Right atrium auricular region (tissue), 2 donors: ENCODE measurements around the gene SAFB2. TPM values are rescaled to one million over a fixed set of nuclear protein-coding genes. Genes with fewer than 3 reads are reported as not detected.
A peak's percentile ranks its signal among the peaks of the same experiment; 100 is the strongest.

Experiments
- DNase-seq: peaks from one replicate; pipeline ENCODE4 v3.0.0-alpha.2; 2019; ENCODE audit warnings: low spot score
- H3K27ac ChIP-seq, 2 donors: fragments of 200-600 bp; sonication (generic); 1 replicate in 1 of 2; 2 replicates in 1 of 2; pipeline ENCODE4 v1.5.1; 2016 to 2019
- H3K27me3 ChIP-seq, 2 donors: fragments of 200-600 bp; sonication (generic); one replicate each; pipeline versions ENCODE4 v1.5.1 to v1.6.0; 2017 to 2019
- H3K36me3 ChIP-seq: fragments of 200-600 bp; sonication (generic); one replicate; pipeline ENCODE4 v1.5.1; 2016
- H3K4me1 ChIP-seq, 2 donors: fragments of 200-600 bp; sonication (generic); one replicate each; pipeline versions ENCODE4 v1.5.1 to v1.6.0; 2017 to 2019
- H3K4me3 ChIP-seq, 2 donors: fragments of 200-600 bp; sonication (generic); 1 replicate in 1 of 2; 2 replicates in 1 of 2; pipeline ENCODE4 v1.5.1; 2017 to 2019; ENCODE audit warnings: mild to moderate bottlenecking in 1 of 2, moderate library complexity in 1 of 2
- H3K9me3 ChIP-seq, 2 donors: fragments of 200-600 bp; sonication (generic); one replicate each; pipeline ENCODE4 v1.5.1; 2019
- CTCF ChIP-seq, 2 donors: fragments of 200-600 bp; sonication (generic); IDR thresholded peaks; one replicate each; pipeline ENCODE4 v1.5.1; 2019; ENCODE audit warnings: antibody characterized with exemption in 2 of 2
- total RNA-seq, 2 donors: library from RNA; depleted of rRNA; stranded (reverse); fragments of >200 nt; gene quantifications; one replicate each; pipeline ENCODE4 v1.1.0, GENCODE V29; 2016

The SAFB2 gene
- total RNA-seq, 2 donors from 2014 or later: 16.1 to 26.6 TPM

DNA sequence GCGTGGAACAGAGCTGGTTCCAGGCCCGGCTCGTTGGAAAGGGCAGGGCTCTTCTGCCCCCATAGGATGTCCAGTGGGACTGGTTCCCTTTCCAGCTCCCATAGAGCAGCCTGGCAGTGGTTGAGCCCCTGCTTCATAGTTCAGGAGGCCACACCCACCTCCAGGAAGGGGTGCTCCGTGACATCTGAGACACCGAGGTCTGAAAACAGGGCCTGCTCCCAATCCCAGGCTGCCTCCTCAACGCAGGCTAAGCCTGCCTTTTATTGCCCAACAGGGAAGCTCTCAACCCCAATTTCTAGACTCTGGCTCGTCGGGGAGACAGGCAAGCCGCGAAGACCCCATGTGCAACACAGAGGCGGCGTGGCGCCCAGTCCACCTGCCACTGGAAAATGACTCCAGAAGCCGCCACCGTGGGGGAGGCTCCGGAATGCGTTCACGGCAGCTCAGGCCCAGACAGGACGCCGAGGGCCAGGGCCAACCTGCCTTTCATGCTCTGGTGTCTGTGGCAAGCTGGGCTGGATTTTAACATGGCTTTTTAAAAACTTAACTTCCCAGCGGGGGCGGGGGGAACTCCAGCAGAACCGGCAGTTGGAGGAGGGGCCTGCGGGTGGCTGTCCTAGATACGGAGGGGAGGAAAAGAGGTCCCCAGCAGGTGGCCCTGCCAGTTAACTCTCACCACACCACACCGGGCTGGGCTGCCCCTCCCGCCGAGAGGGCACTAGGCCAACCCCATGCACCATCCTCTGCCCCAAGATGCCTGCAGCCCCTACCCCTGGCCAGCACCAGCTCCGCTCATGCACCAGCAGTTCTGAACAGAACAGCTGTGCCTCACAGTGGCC, 36.9 kb downstream of the SAFB2 start:
- no peaks in the 10 kb centered on the region for H3K27me3 ChIP-seq
- H3K4me1 ChIP-seq: peaks cover 0 to 41% of the 10 kb centered on the region in 2 donors
- DNase-seq: peak; percentile 60
- peaks cover 56% of the 10 kb centered on the region for H3K36me3 ChIP-seq
- no peak for TF ChIP-seq CTCF (IDR thresholded peaks at IDR 0.05)
- H3K9me3 ChIP-seq: no peaks in the 10 kb centered on the region
- H3K4me3 ChIP-seq: no peak overlapping the region
- peak overlapping the region; percentile 49 for H3K27ac ChIP-seq

DNA sequence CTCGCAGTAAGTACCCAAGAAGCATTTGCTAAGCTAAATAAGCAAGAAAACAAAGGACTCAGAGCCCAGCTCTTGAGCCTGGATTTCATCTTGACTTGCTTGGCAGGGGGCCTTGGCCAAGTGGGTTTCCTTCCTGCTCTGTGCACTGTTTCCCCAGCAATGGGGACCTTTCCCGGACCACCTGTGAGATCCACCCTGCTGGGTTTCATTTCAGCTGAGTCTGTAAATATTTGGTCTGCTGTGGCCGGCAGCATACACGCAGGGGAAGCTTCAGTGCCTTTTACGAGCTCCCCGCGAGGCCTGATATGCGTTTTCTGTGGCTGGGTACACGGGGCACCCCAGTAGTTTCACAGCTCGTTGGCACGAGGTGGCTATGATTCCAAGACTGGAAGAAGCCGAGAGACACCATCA, 42.4 kb downstream of the SAFB2 start:
- Histone ChIP-seq H3K27me3 (no peaks in the 10 kb centered on the region), H3K9me3 (no peaks in the 10 kb centered on the region), H3K27ac (no peak overlapping the region), H3K4me3 (no peak overlapping the region), H3K36me3 (peaks cover 11% of the 10 kb centered on the region), H3K4me1 (peaks cover 0 to 10% of the 10 kb centered on the region in 2 donors)
- DNase-seq: no peak
- TF ChIP-seq CTCF (IDR thresholded peaks at IDR 0.05): no peak

DNA sequence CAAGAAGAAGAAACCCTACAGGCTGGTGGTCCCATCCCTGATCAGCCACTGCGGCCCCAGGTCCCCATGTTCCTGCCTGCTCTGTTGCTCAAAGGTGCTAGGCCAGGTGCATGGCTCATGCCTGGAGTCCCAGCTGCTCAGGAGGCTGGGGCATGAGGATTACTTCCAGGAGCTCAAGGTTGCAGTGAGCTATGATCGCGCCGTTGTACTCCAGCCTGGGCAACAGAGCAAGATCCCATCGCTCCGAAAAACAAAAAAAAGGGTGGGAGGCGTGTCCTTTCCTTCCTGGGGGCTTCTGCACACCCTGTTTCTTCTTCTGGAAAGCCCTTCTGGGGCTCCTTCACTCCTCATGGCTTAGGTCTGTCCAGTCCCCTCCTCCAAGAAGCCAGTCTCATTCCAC, 42.9 kb downstream of the SAFB2 start:
- H3K27me3 ChIP-seq: no peaks in the 10 kb centered on the region
- H3K9me3 ChIP-seq: no peaks in the 10 kb centered on the region
- no peak overlapping the region for H3K27ac ChIP-seq
- DNase-seq: no peak
- peaks cover 11% of the 10 kb centered on the region for H3K36me3 ChIP-seq
- H3K4me3 ChIP-seq: no peak overlapping the region
- H3K4me1 ChIP-seq: peaks cover 0 to 8% of the 10 kb centered on the region in 2 donors
- TF ChIP-seq CTCF (IDR thresholded peaks at IDR 0.05): no peak

GRCh38 chr19:5579286-5579685, 43.3 kb downstream of the SAFB2 start:
- Histone ChIP-seq H3K4me1 (peaks cover 0 to 8% of the 10 kb centered on the region in 2 donors), H3K27me3 (no peaks in the 10 kb centered on the region), H3K4me3 (no peak overlapping the region), H3K36me3 (peaks cover 11% of the 10 kb centered on the region), H3K27ac (no peak overlapping the region), H3K9me3 (no peaks in the 10 kb centered on the region)
- no peak for TF ChIP-seq CTCF (IDR thresholded peaks at IDR 0.05)
- DNase-seq: no peak

GRCh38 chr19:5578097-5578846, 44.3 kb downstream of the SAFB2 start:
- peaks cover 10% of the 10 kb centered on the region for H3K36me3 ChIP-seq
- no peak for DNase-seq
- no peak overlapping the region for H3K4me3 ChIP-seq
- no peaks in the 10 kb centered on the region for H3K27me3 ChIP-seq
- no peak overlapping the region for H3K27ac ChIP-seq
- peak; percentile 99 for TF ChIP-seq CTCF (IDR thresholded peaks at IDR 0.05)
- H3K4me1 ChIP-seq: peaks cover 0 to 8% of the 10 kb centered on the region in 2 donors
- no peaks in the 10 kb centered on the region for H3K9me3 ChIP-seq
